Adrenal gland (tissue), 5 donors: Measurements from ENCODE around the gene E2F4.

ENCODE experiments used
- POLR2A ChIP-seq, 2 donors: fragments of 450-650 bp; IDR thresholded peaks; one replicate each; pipeline ENCODE4 v1.6.1; 2017; ENCODE audit warnings: antibody characterized with exemption in 2 of 2, mild to moderate bottlenecking in 2 of 2, moderate library complexity in 1 of 2
- TF ChIP-seq, protein P1 (sequence below), 6 experiments: fragments of 450-650 bp in 4 of 6; fragments of 200-600 bp in 2 of 6; sonication (generic) in 1 of 6; IDR thresholded peaks; 1 replicate in 5 of 6; 2 replicates in 1 of 6; pipeline versions ENCODE4 v1.5.1 to v1.8.0; 2016 to 2021; ENCODE audit warnings: antibody characterized with exemption in 6 of 6, mild to moderate bottlenecking in 2 of 6, moderate library complexity in 1 of 6
- donor health status: DM: no; HTN: no; CAD: no.

DNA sequence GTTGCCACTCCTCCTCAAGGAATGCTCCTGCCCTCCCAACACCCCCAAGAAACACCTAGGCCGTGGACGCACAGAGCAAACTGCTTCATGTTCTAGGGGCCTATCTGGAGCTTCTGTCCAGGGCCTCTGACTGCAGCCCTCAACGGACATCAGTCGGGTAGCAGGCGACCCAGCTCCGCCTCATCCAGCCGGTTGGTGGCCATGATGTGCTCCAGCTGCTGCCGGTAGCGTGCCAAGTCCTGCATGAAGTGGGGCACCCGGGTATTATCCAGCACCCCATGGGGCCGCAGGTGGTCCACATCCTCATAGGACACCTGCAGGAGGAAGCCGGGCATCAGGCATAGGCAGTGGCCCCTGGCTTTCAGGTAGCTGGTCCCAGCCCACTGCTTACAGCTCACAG is 15.3 kb upstream of the E2F4 start:
- TF ChIP-seq, protein P1, sequence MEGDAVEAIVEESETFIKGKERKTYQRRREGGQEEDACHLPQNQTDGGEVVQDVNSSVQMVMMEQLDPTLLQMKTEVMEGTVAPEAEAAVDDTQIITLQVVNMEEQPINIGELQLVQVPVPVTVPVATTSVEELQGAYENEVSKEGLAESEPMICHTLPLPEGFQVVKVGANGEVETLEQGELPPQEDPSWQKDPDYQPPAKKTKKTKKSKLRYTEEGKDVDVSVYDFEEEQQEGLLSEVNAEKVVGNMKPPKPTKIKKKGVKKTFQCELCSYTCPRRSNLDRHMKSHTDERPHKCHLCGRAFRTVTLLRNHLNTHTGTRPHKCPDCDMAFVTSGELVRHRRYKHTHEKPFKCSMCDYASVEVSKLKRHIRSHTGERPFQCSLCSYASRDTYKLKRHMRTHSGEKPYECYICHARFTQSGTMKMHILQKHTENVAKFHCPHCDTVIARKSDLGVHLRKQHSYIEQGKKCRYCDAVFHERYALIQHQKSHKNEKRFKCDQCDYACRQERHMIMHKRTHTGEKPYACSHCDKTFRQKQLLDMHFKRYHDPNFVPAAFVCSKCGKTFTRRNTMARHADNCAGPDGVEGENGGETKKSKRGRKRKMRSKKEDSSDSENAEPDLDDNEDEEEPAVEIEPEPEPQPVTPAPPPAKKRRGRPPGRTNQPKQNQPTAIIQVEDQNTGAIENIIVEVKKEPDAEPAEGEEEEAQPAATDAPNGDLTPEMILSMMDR (IDR thresholded peaks at IDR 0.05) = no peak
- no peak for TF ChIP-seq POLR2A (IDR thresholded peaks at IDR 0.05)
